Testis (tissue), 3 donors: ENCODE results near the gene S100A14. TPM values are rescaled to one million over a fixed set of nuclear protein-coding genes. Genes with fewer than 3 reads are reported as not detected.

ENCODE experiments used
- DNase-seq: peaks from one replicate; pipeline ENCODE4 v3.0.0-alpha.2; 2019
- H3K27ac ChIP-seq, 2 donors: fragments of 200-600 bp; sonication (generic); one replicate each; pipeline ENCODE4 v1.5.1; 2019
- H3K27me3 ChIP-seq: fragments of 200-600 bp; sonication (generic); one replicate; pipeline ENCODE4 v1.5.1; 2019
- H3K36me3 ChIP-seq: fragments of 200-600 bp; sonication (generic); one replicate; pipeline ENCODE4 v1.5.1; 2017; ENCODE audit warnings: low read depth; ENCODE audit errors: missing control alignments
- H3K4me1 ChIP-seq: fragments of 200-600 bp; sonication (generic); one replicate; pipeline ENCODE4 v1.5.1; 2019
- H3K4me3 ChIP-seq, 2 donors: fragments of 200-600 bp; sonication (generic); one replicate each; pipeline ENCODE4 v1.5.1; 2017 to 2019
- H3K9me3 ChIP-seq: fragments of 200-600 bp; sonication (generic); one replicate; pipeline ENCODE4 v1.5.1; 2017
- POLR2A ChIP-seq: fragments of 450-650 bp; IDR thresholded peaks from one replicate; pipeline ENCODE4 v1.6.1; 2017; ENCODE audit warnings: antibody characterized with exemption, mild to moderate bottlenecking, moderate library complexity
- WGBS, 2 donors: methylation state at CpG; one replicate each; pipeline ENCODE4 v1.1.5; 2018; 5-methylcytosine and 5-hydroxymethylcytosine counted together
- intact Hi-C: fragments of 100-400 bp; cut with DNase I; formaldehyde crosslinking; loops from one replicate; pipeline ENCODE4 v1.15.1; 2023; ENCODE audit warnings: low total_unique reads
- polyA plus RNA-seq: library from polyadenylated mRNA; stranded (reverse); fragments of 350-450 nt; fragmentation: Illumina TruSeq; extraction: RNeasy Lipid Tissue Mini Kit (QIAGEN cat#74804); gene quantifications from one replicate; pipeline ENCODE4 v1.2.3, GENCODE V29; 2014; ENCODE audit warnings: low read depth, low replicate concordance; ENCODE audit not compliant: insufficient read depth
- total RNA-seq, 2 donors: library from RNA; depleted of rRNA; stranded (reverse); fragments of >200 nt; gene quantifications; one replicate each; pipeline ENCODE4 v1.2.3, GENCODE V29; 2016
- TF ChIP-seq, protein P1 (sequence below), 3 experiments: fragments of 450-650 bp in 2 of 3; fragments of 200-600 bp in 1 of 3; sonication (generic) in 1 of 3; IDR thresholded peaks; one replicate each; pipeline ENCODE4 v1.5.1; 2016 to 2019; ENCODE audit warnings: antibody characterized with exemption in 3 of 3, mild to moderate bottlenecking in 2 of 3, moderate library complexity in 1 of 3

S100A14 gene
- total and polyA plus RNA-seq, 3 donors from 2014 or later: 1.6 TPM; not detected in 2

DNA sequence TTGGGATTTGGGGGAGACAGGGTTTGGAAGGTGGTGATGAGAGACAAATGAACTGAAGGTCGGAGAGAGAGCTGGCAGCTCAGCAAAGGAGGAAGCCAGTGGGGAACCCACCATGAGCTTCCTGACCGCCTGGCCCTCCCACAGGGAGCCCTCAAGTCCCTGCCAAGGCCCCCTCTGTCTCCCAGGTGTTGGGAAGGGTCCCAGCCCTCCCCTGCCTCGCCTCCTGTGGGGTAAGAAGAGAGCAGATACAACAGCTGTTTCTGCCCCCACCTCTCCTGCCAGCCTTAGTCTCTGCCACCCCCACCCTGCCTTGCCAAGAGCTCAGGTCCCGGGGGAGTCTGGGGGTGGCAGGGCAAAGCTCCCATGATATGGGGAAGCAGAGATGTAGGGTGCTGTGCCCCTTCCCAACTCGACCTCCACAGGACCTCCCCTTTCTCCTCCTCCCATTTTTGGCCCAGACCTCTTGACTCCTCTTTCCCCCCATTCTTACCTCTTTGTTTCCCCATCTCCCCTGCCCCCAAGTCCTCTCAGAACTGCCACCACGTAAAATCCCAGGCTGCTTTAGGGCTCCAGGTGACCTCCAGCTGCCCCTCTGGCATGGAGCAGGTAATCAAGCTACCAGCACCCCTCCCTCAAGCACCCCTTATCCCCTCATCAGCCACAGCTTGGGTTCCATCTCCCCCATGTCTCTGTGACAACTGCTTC is 12.7 kb upstream of the S100A14 start:
- Histone ChIP-seq H3K27me3 (no peaks in the 10 kb centered on the region), H3K27ac (peak overlapping the region in 1 of 2 donors; percentile 94), H3K4me1 (peaks cover 32% of the 10 kb centered on the region), H3K9me3 (no peaks in the 10 kb centered on the region), H3K4me3 (no peak overlapping the region), H3K36me3 (no peaks in the 10 kb centered on the region)
- DNase-seq: no peak
- TF ChIP-seq POLR2A: no peak
- TF ChIP-seq, protein P1, sequence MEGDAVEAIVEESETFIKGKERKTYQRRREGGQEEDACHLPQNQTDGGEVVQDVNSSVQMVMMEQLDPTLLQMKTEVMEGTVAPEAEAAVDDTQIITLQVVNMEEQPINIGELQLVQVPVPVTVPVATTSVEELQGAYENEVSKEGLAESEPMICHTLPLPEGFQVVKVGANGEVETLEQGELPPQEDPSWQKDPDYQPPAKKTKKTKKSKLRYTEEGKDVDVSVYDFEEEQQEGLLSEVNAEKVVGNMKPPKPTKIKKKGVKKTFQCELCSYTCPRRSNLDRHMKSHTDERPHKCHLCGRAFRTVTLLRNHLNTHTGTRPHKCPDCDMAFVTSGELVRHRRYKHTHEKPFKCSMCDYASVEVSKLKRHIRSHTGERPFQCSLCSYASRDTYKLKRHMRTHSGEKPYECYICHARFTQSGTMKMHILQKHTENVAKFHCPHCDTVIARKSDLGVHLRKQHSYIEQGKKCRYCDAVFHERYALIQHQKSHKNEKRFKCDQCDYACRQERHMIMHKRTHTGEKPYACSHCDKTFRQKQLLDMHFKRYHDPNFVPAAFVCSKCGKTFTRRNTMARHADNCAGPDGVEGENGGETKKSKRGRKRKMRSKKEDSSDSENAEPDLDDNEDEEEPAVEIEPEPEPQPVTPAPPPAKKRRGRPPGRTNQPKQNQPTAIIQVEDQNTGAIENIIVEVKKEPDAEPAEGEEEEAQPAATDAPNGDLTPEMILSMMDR (IDR thresholded peaks at IDR 0.05): no peak
- intact Hi-C loops: no loop called here
- 85 to 89% methylated on average over 6 of the region's 6 CpGs for WGBS, 2 donors

DNA sequence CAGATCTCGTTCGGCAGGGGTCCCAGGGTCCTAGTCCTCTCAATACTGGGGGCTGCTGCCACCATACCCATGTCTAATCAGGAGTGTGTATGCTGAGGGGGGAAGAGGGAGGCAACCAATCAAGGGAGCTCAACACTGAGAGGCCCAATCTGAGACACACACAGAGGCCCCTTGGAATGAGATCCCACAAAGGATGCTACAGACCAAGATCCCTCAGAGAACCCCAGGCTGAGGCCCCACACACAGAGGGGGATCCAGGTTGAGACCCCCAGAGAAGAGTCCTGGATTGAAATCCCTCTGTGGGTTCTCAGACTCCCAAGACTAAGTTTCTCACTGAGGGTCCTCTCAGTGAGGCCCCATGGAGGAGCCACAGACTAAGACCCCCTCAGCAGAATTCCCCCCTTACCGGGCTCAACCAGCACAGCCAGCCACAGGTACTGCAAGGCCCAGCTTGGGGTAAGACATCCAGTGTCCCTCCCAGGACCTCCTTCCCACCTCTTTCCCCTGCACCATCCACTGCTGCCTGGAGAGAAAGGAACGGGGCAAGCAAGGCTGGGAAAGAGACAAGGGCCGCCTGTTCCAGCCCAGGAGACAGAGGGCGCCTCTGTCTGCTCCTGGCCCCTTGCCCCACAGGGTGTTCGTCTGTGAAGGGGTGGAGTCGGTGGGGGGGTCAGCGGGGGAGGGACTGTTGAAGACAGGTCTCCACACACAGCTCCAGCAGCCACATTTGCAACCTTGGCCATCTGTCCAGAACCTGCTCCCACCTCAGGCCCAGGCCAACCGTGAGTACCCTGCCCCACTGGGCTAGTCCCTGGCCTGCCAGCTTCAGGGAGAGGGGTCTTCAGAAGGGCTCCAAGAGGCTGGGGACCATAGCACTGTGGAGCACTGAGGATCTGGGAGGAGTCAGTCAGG is 11.8 kb upstream of the S100A14 start, which contains the start of gene S100A1:
Gene S100A1 (plus strand): TSS at position 720 of the 912 bp plus-strand sequence. CDS start 2,088 bp downstream, outside the sequence.
- 59 to 64% methylated on average over 3 to 10 of the region's 10 CpGs for WGBS, 2 donors
- Histone ChIP-seq H3K4me3 (peak within 1 kb of the TSS; percentile 38 to 67), H3K36me3 (no peaks in the 10 kb centered on the region), H3K27me3 (no peaks in the 10 kb centered on the region), H3K9me3 (no peaks in the 10 kb centered on the region), H3K4me1 (peaks cover 32% of the 10 kb centered on the region), H3K27ac (peak within 1 kb of the TSS; percentile 94 to 95)
- TF ChIP-seq, protein P1 (IDR thresholded peaks at IDR 0.05): no peak
- no peak for TF ChIP-seq POLR2A
- no peak for DNase-seq
- intact Hi-C loops: no loop called here

DNA sequence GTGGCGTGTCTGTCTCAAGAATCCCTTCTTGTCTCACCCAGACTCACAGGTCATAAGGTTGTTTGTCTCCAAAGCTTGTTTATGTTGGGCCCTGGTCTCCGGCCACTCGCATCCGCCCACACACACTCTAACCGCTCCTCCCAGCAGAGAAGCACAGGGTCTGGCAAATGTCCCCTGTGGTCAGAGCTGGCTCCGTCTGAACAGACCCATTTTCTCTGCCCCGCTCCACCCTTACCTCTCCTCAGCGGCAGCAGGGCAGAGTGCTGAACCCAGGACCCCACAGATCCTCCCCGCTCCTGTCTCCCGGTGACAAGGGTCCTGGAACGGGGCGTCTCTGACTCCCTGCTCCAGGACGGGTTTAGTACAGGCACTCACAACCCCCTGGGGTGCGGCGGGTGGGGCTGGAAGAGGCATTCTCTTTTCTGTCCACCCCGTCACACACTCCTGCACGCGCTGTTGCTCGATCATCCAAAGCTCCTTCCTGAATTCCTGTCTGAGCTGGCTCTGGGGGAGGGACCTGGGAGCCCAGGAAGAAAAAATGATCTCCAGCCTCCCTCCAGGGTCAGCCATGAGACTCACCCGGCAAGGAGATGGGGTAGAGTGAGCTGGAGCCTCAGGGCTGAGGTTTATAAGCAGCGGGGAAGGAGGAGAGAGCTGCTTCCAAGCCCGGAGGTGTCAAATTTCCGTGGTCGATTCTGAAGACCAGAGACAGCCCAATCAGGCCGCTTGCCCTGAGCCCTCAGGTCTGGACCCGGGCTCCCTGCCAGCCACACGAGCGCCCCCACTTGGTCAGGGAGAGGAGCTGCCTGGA is 11.0 kb upstream of the S100A14 start, which contains the start of gene S100A13:
Gene S100A13 (minus strand): TSS at position 602 of the 811 bp plus-strand sequence. CDS start 1,033 bp downstream, outside the sequence.
- Histone ChIP-seq H3K4me1 (peaks cover 32% of the 10 kb centered on the region), H3K36me3 (no peaks in the 10 kb centered on the region), H3K4me3 (peak within 1 kb of the TSS; percentile 38 to 67), H3K9me3 (no peaks in the 10 kb centered on the region), H3K27ac (peak within 1 kb of the TSS; percentile 94 to 95), H3K27me3 (no peaks in the 10 kb centered on the region)
- intact Hi-C loops: no loop called here
- peak; percentile 84 for DNase-seq
- TF ChIP-seq, protein P1 (IDR thresholded peaks at IDR 0.05): peak; percentile 37 to 64 (median 62)
- TF ChIP-seq POLR2A: no peak
- 26 to 63% methylated on average over 19 to 28 of the region's 28 CpGs for WGBS, 2 donors

DNA sequence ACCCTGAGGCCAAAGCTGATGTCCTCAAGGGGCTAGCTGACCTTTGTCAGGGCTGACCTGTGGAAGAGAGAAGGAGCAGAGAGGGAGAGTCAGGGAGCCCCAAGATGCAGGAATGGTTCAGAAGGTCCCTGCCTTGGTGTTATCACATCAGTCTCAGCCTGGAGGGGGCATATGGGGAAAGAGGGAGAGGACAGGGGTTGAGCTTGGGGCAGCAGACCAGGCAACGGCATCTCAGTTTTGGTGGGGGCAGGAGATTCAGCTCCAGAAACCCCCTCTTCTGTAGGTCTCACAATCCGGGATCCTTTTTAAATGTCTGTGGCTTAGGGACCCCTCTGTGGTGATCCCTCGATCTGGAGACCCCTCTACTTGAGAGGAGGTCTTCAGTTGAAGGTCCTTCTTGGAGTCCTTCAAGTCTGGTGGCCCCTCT is 10.4 kb upstream of the S100A14 start:
- Histone ChIP-seq H3K4me3 (peak overlapping the region; percentile 38 to 67), H3K9me3 (no peaks in the 10 kb centered on the region), H3K27me3 (no peaks in the 10 kb centered on the region), H3K4me1 (peaks cover 32% of the 10 kb centered on the region), H3K36me3 (no peaks in the 10 kb centered on the region), H3K27ac (peak overlapping the region; percentile 94 to 95)
- intact Hi-C loops: no loop called here
- DNase-seq: no peak
- TF ChIP-seq, protein P1 (IDR thresholded peaks at IDR 0.05): no peak
- 23 to 40% methylated on average over 3 of the region's 3 CpGs for WGBS, 2 donors
